ENCODE measurements around the gene CAPN11. TPM values are rescaled to one million over a fixed set of nuclear protein-coding genes. Genes with fewer than 3 reads are reported as not detected.

The CAPN11 gene
- total RNA-seq, 4 donors from 2014 or later = 0.42 TPM; not detected in 3

- in situ Hi-C loops (cut with MboI; ENCODE audit: low sequenced_read_pairs in 4 of 4) = no loop called here
- intact Hi-C loops (cut with DNase I; ENCODE audit: low total_unique reads) = loop anchor here (2.0 to 5.0 kb wide), 2 partner anchors 23 to 119 kb away; partner anchors contain the start of gene HSP90AB1
- DNase-seq (peak in 1 of 2 donors; percentile 46), ATAC-seq (peak; percentile 31 to 39)
- peak overlapping the region; percentile 78 to 99 (median 94) for H3K4me3 ChIP-seq
- H3K9me3 ChIP-seq = no peaks in the 10 kb centered on the region
- TF ChIP-seq, protein P1, sequence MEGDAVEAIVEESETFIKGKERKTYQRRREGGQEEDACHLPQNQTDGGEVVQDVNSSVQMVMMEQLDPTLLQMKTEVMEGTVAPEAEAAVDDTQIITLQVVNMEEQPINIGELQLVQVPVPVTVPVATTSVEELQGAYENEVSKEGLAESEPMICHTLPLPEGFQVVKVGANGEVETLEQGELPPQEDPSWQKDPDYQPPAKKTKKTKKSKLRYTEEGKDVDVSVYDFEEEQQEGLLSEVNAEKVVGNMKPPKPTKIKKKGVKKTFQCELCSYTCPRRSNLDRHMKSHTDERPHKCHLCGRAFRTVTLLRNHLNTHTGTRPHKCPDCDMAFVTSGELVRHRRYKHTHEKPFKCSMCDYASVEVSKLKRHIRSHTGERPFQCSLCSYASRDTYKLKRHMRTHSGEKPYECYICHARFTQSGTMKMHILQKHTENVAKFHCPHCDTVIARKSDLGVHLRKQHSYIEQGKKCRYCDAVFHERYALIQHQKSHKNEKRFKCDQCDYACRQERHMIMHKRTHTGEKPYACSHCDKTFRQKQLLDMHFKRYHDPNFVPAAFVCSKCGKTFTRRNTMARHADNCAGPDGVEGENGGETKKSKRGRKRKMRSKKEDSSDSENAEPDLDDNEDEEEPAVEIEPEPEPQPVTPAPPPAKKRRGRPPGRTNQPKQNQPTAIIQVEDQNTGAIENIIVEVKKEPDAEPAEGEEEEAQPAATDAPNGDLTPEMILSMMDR (IDR thresholded peaks at IDR 0.05 in 4 of 5, conservative IDR thresholded peaks at IDR 0.05 in 1 of 5) = peak; percentile 12 to 43 (median 37)
- TF ChIP-seq POLR2A (IDR thresholded peaks at IDR 0.05) = no peak
- H3K4me1 ChIP-seq = peaks cover 52 to 55% of the 10 kb centered on the region in 2 donors
- H3K36me3 ChIP-seq = no peaks in the 10 kb centered on the region
- peak overlapping the region; percentile 97 to 100 (median 99) for H3K27ac ChIP-seq
- H3K27me3 ChIP-seq = no peaks in the 10 kb centered on the region
Observed at GRCh38 chr6:44128020-44128917, 30.4 kb upstream of the CAPN11 start.

- Histone ChIP-seq H3K4me3 (no peak overlapping the region), H3K27ac (peak overlapping the region in 2 of 4 donors; percentile 33 to 97), H3K4me1 (peaks cover 39 to 46% of the 10 kb centered on the region in 2 donors), H3K9me3 (no peaks in the 10 kb centered on the region), H3K27me3 (no peaks in the 10 kb centered on the region), H3K36me3 (peaks cover 0 to 8% of the 10 kb centered on the region in 2 donors)
- intact Hi-C loops (cut with DNase I; ENCODE audit: low total_unique reads) = loop anchor here (2.0 to 5.0 kb wide), 3 partner anchors 21 to 117 kb away; partner anchors contain the start of gene HSP90AB1
- DNase-seq = no peak
- in situ Hi-C loops (cut with MboI; ENCODE audit: low sequenced_read_pairs in 4 of 4) = no loop called here
- ATAC-seq = no peak
- no peak for TF ChIP-seq POLR2A (IDR thresholded peaks at IDR 0.05)
- TF ChIP-seq, protein P1 (IDR thresholded peaks at IDR 0.05 in 4 of 5, conservative IDR thresholded peaks at IDR 0.05 in 1 of 5) = no peak
Observed at GRCh38 chr6:44129841-44130322, 28.7 kb upstream of the CAPN11 start.

DNA sequence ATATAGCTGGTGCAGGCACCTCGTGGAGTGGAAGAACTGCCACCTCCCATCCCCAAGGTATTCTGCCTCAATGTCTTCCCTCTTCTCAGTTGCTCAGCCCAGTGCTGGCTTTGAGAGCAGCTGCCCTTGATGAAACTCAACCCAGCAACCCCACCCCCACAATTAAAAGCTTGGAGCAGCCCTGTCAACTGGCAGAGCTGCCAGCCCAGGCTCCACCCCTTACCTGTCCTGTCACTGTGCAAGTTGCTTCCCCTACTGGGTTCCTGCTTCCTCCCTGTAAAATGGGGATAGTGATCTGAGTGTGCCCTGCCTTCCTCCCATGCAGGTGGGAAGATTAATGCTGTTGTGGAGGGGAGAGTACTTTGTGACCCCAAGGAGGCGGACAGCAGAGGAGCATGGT, 26.7 kb upstream of the CAPN11 start:
- DNase-seq (no peak), ATAC-seq (no peak)
- Histone ChIP-seq H3K27ac (peak overlapping the region in 2 of 4 donors; percentile 55 to 59), H3K9me3 (no peaks in the 10 kb centered on the region), H3K36me3 (peaks cover 0 to 27% of the 10 kb centered on the region in 2 donors), H3K4me3 (no peak overlapping the region), H3K27me3 (no peaks in the 10 kb centered on the region), H3K4me1 (peaks cover 22 to 28% of the 10 kb centered on the region in 2 donors)
- intact Hi-C loops (cut with DNase I; ENCODE audit: low total_unique reads) = loop anchor here (5.0 kb wide), 1 partner anchor 35 kb away; no protein-coding TSS in a partner anchor
- in situ Hi-C loops (cut with MboI; ENCODE audit: low sequenced_read_pairs in 4 of 4) = no loop called here
- TF ChIP-seq, protein P1 (IDR thresholded peaks at IDR 0.05 in 4 of 5, conservative IDR thresholded peaks at IDR 0.05 in 1 of 5) = no peak
- TF ChIP-seq POLR2A (IDR thresholded peaks at IDR 0.05) = no peak

DNA sequence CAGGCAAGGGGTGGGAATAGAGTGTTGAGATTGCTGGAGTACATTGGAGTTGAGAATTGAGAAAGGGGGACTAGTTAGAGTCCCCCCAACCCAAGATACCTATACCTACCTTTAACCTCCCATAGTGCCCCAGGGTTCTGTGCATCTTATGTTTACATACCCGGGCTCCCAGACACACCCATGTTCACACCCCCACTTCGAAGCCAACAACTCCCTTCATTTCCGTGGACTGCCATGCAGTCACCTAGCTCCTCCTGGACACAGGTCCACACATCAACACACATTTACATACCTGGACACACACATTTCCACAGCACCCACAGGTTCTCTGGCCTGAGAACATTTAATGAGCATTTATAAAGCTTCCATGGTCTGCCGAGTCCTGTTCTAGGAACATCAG, 26.1 kb upstream of the CAPN11 start:
- H3K36me3 ChIP-seq = peaks cover 0 to 33% of the 10 kb centered on the region in 2 donors
- intact Hi-C loops (cut with DNase I; ENCODE audit: low total_unique reads) (loop anchor here (5.0 kb wide), 1 partner anchor 35 kb away; no protein-coding TSS in a partner anchor), in situ Hi-C loops (cut with MboI; ENCODE audit: low sequenced_read_pairs in 4 of 4) (no loop called here)
- peaks cover 22 to 28% of the 10 kb centered on the region in 2 donors for H3K4me1 ChIP-seq
- H3K27ac ChIP-seq = peak overlapping the region in 3 of 4 donors; percentile 28 to 59 (median 55)
- no peaks in the 10 kb centered on the region for H3K27me3 ChIP-seq
- ATAC-seq = no peak
- H3K9me3 ChIP-seq = no peaks in the 10 kb centered on the region
- no peak overlapping the region for H3K4me3 ChIP-seq
- DNase-seq = no peak
- TF ChIP-seq, protein P1 (IDR thresholded peaks at IDR 0.05 in 4 of 5, conservative IDR thresholded peaks at IDR 0.05 in 1 of 5) = no peak
- no peak for TF ChIP-seq POLR2A (IDR thresholded peaks at IDR 0.05)

Data from gastrocnemius medialis (tissue), 4 donors.